BJ (cell line): ENCODE data around the gene R3HCC1L. TPM values are rescaled to one million over a fixed set of nuclear protein-coding genes. Genes with fewer than 3 reads are reported as not detected.
"Not testable (repeated sequence)": the region's sequence is repeated elsewhere in the genome, so short reads cannot be mapped to it uniquely, and the experiment has no call there.

Experiments
- CTCF ChIA-PET: fragments of 350-600 bp; formaldehyde crosslinking; extraction: SDS; loops from one replicate; lab custom pipeline; 2021; ENCODE audit warnings: antibody characterized with exemption, inconsistent platforms; lab: Yijun Ruan, JAX
- POLR2A ChIA-PET: fragments of 300-600 bp; sonication (Branson Sonifier 250); formaldehyde crosslinking; extraction: SDS; loops from one replicate; lab custom pipeline; 2021; ENCODE audit warnings: antibody characterized with exemption; lab: Charles Lee
- DNase-seq: peaks from one replicate; pipeline ENCODE4 v3.0.0-alpha.2; 2011; ENCODE audit warnings: low read depth
- H3K27me3 ChIP-seq: 2 replicates; pipeline ENCODE4 v1.6.0; 2011; ENCODE audit warnings: low read length; ENCODE audit not compliant: control insufficient read depth, insufficient read depth
- H3K36me3 ChIP-seq: 2 replicates; pipeline ENCODE4 v1.5.1; 2011; ENCODE audit warnings: low read length; ENCODE audit not compliant: control insufficient read depth, insufficient read depth
- H3K4me3 ChIP-seq: 2 replicates; pipeline ENCODE4 v1.5.1; 2011; ENCODE audit warnings: low read depth, mild to moderate bottlenecking, control low read depth, low read length
- polyA plus RNA-seq: library from polyadenylated mRNA; depleted of rRNA; stranded (reverse); fragments of >200 nt; gene quantifications from 2 replicates; pipeline ENCODE4 v1.2.3, GENCODE V29; 2011
- TF ChIP-seq, protein P1 (sequence below): IDR thresholded peaks from 2 replicates; pipeline ENCODE4 v1.5.1; 2011; ENCODE audit warnings: low read depth, mild to moderate bottlenecking, control low read depth, inconsistent platforms, low read length, moderate library complexity; ENCODE audit not compliant: insufficient read depth

R3HCC1L gene
- polyA plus RNA-seq, 1 experiment = 5.6 TPM

DNA sequence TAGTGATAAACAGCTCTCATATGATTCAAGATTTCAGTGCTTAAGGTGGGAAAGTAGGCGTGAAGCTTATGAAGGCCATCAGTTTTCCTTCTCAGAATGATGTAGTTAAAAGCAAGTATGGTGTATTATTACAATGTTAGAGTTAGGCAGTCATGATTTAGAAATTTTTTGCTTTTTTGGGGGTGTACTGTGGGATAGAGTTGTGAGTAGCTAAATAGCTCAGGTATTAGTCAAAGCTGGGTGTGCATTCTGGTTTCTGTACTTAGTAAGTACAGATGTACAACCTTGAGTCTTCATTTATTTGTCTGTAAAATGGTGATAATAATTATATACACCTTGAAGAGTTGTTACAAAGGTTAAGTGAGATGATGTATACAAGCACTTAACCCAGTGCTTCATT is 52.2 kb downstream of the R3HCC1L start:
- peak; percentile 5 for DNase-seq
- ChIA-PET POLR2A (no interaction called here), CTCF (interaction anchor here (1.0 to 1.6 kb wide), 2 partner anchors 10 to 17 kb away, joined by 3 to 7 read pairs; no protein-coding TSS in a partner anchor)

DNA sequence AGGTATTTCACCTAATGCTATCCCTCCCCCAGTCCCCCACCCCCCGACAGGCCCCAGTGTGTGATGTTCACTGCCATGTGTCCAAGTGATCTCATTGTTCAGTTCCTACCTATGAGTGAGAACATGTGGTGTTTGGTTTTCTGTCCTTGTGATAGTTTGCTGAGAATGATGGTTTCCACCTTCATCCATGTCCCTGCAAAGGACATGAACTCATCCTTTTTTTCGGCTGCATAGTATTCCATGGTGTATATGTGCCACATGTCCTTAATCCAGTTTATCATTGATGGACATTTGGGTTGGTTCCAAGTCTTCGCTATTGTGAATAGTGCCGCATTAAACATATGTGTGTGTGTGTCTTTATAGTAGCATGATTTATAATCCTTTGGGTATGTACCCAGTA is 56.3 kb downstream of the R3HCC1L start:
- CTCF ChIA-PET, DNase-seq, H3K27me3 ChIP-seq, H3K36me3 ChIP-seq, POLR2A ChIA-PET, H3K4me3 ChIP-seq: not testable (repeated sequence)

More for the DNA sequence above, 52.2 kb downstream of the R3HCC1L start:
- Histone ChIP-seq H3K36me3 (peaks cover 4% of the 10 kb centered on the region; the same call in 1 of the 2 replicates), H3K27me3 (no peaks in the 10 kb centered on the region), H3K4me3 (no peak overlapping the region)
- TF ChIP-seq, protein P1, sequence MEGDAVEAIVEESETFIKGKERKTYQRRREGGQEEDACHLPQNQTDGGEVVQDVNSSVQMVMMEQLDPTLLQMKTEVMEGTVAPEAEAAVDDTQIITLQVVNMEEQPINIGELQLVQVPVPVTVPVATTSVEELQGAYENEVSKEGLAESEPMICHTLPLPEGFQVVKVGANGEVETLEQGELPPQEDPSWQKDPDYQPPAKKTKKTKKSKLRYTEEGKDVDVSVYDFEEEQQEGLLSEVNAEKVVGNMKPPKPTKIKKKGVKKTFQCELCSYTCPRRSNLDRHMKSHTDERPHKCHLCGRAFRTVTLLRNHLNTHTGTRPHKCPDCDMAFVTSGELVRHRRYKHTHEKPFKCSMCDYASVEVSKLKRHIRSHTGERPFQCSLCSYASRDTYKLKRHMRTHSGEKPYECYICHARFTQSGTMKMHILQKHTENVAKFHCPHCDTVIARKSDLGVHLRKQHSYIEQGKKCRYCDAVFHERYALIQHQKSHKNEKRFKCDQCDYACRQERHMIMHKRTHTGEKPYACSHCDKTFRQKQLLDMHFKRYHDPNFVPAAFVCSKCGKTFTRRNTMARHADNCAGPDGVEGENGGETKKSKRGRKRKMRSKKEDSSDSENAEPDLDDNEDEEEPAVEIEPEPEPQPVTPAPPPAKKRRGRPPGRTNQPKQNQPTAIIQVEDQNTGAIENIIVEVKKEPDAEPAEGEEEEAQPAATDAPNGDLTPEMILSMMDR = no peak

DNA sequence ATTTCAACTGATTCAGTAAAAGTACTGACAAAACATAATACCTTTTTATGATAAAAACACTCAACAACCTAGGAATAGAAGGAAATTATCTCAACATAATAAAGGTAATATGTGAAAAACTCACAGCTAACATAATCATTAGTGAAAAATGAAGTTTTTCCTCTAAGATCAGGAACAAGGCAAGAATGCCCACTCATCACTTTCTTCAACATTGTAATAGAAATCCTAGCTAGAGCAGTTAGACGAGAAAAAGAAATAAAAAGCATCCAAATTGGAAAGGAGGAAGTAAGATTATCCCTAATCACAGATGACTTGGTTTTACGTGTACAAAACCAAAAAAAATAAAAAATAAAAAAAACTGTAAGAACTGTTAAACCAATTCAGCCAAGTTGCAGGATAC is 58.6 kb downstream of the R3HCC1L start:
- CTCF ChIA-PET = no interaction called here

DNA sequence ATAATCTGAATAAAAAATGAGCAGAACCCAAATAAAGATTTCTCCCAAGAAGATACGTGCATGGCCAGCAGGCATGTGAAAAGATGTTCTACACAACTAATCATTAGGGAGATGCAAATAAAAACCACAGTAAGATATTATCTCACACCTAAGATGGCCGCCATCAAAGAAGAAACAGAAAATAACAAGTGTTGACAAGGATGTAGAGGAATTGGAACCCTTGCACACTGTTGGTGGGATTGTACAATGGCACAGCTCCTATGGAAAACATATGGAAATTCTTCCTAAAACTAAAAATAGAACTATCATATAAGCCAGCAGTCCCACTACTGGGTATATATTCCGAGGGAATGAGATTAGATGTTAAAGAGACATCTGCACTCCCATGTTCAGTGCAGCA is 60.2 kb downstream of the R3HCC1L start:
- no peaks in the 10 kb centered on the region for H3K27me3 ChIP-seq
- H3K36me3 ChIP-seq = no peaks in the 10 kb centered on the region
- no peak for DNase-seq
- no peak overlapping the region for H3K4me3 ChIP-seq
- ChIA-PET POLR2A (no interaction called here), CTCF (no interaction called here)
- TF ChIP-seq, protein P1 = no peak

More for the DNA sequence above, 58.6 kb downstream of the R3HCC1L start:
- no peak overlapping the region for H3K4me3 ChIP-seq
- POLR2A ChIA-PET = no interaction called here
- H3K27me3 ChIP-seq = no peaks in the 10 kb centered on the region
- TF ChIP-seq, protein P1 = no peak
- DNase-seq = no peak
- H3K36me3 ChIP-seq = no peaks in the 10 kb centered on the region

DNA sequence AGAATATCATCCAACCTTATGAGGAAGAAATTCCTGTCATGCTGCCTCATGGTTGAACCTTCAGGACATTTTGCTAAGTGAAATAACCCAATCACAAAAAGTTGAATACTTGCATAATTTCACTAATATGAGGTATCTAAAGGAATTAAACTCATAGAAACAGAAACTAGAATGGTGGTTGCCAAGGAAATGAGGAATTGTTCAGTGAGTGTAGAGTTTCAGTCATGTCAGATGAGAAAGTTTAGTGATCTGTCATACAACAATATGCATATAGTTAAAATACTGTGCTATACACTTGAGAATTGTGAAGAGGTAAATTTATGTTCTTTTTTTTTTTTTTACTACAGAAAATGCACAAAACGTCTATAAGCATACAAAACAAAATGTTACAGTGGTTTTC is 60.7 kb downstream of the R3HCC1L start:
- TF ChIP-seq, protein P1 = no peak
- CTCF ChIA-PET = no interaction called here
- no peak for DNase-seq

DNA sequence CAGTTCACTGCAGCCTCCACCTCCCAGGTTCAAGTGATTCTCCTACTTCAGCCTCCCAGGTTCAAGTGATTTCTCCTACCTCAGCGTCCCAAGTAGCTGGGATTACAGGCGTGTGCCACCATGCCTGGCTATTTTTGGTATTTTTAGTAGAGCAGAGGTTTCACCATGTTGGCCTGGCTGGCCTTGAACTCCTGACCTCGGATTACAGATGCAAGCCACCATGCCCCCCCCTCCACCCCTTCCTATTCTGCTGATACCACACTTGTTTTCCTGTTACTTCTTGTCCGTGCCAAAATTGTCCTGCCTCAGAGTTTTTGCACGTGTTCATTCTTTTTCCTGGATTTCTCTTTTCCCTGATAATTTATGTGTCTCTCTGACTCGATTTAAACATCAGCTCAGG is 62.5 kb downstream of the R3HCC1L start:
- POLR2A ChIA-PET = no interaction called here
- no peaks in the 10 kb centered on the region for H3K27me3 ChIP-seq
- H3K4me3 ChIP-seq = no peak overlapping the region
- no peaks in the 10 kb centered on the region for H3K36me3 ChIP-seq
- TF ChIP-seq, protein P1 = no peak
- CTCF ChIA-PET = interaction anchor here (1.1 to 1.6 kb wide), 2 partner anchors 10 to 26 kb away, joined by 3 to 8 read pairs; no protein-coding TSS in a partner anchor
- no peak for DNase-seq

More for the DNA sequence above, 60.7 kb downstream of the R3HCC1L start:
- Histone ChIP-seq H3K36me3 (no peaks in the 10 kb centered on the region), H3K4me3 (no peak overlapping the region), H3K27me3 (no peaks in the 10 kb centered on the region)
- POLR2A ChIA-PET = no interaction called here
